Activated CD8-positive, alpha-beta memory T cell treated with anti-CD3 and anti-CD28 coated beads, Interleukin-2, amount 10 ng/mL, durations not matched to agents 7 days and 5 days (primary cell): ENCODE results near the gene PPP1R13B. TPM values are rescaled to one million over a fixed set of nuclear protein-coding genes. Genes with fewer than 3 reads are reported as not detected.

Experiments
- ATAC-seq: fragments of 150-1000 bp; cut with Tn5 transposase; one replicate; pipeline ENCODE4 v1.10.0; 2021; ENCODE audit warnings: moderate library complexity
- CTCF ChIA-PET: fragments of 350-600 bp; sonication (Branson Sonifier 250); formaldehyde crosslinking; loops from one replicate; lab custom pipeline; 2021; ENCODE audit warnings: antibody characterized with exemption; lab: Charles Lee
- DNase-seq: peaks from one replicate; pipeline ENCODE4 v3.0.0-alpha.2; 2020
- H3K27ac Mint-ChIP-seq: one replicate; pipeline ENCODE4 v1.8.0; 2021; ENCODE audit warnings: mild to moderate bottlenecking, mixed read lengths
- H3K27me3 Mint-ChIP-seq: one replicate; pipeline ENCODE4 v1.8.0; 2021; ENCODE audit warnings: mixed read lengths
- H3K36me3 Mint-ChIP-seq: one replicate; pipeline ENCODE4 v1.8.0; 2021; ENCODE audit warnings: mild to moderate bottlenecking, mixed read lengths
- H3K4me1 Mint-ChIP-seq: one replicate; pipeline ENCODE4 v1.8.0; 2021; ENCODE audit warnings: mixed read lengths
- H3K4me3 Mint-ChIP-seq: one replicate; pipeline ENCODE4 v1.8.0; 2021; ENCODE audit warnings: mild to moderate bottlenecking, moderate library complexity, mixed read lengths
- H3K9me3 Mint-ChIP-seq: one replicate; pipeline ENCODE4 v1.8.0; 2022; ENCODE audit warnings: low read depth, mixed read lengths
- total RNA-seq, 2 experiments: library from RNA; stranded (reverse); gene quantifications; one replicate each; pipeline ENCODE4 v1.2.3, GENCODE V29; 2021

Gene PPP1R13B
- total RNA-seq, 2 experiments from 2014 or later: 8.6 to 11.7 TPM

GRCh38 chr14:103727313-103727980 is 119.9 kb downstream of the PPP1R13B start:
- Mint-ChIP-seq H3K9me3 (no peaks in the 10 kb centered on the region), H3K27me3 (no peaks in the 10 kb centered on the region), H3K27ac (no peak overlapping the region), H3K4me1 (no peaks in the 10 kb centered on the region), H3K36me3 (peaks cover 4% of the 10 kb centered on the region), H3K4me3 (no peak overlapping the region)
- CTCF ChIA-PET: interaction anchor here (0.7 kb wide), 1 partner anchor 10 kb away, joined by 3 read pairs; no protein-coding TSS in a partner anchor
- DNase-seq (no peak), ATAC-seq (no peak)

- Mint-ChIP-seq H3K27me3 (no peaks in the 10 kb centered on the region), H3K36me3 (peaks cover 4% of the 10 kb centered on the region), H3K27ac (no peak overlapping the region), H3K9me3 (no peaks in the 10 kb centered on the region), H3K4me3 (no peak overlapping the region), H3K4me1 (no peaks in the 10 kb centered on the region)
- CTCF ChIA-PET: interaction anchor here (0.7 kb wide), 1 partner anchor 9 kb away, joined by 3 read pairs; no protein-coding TSS in a partner anchor
- ATAC-seq (no peak), DNase-seq (no peak)
Measured at GRCh38 chr14:103726474-103726873, 120.9 kb downstream of the PPP1R13B start.

DNA sequence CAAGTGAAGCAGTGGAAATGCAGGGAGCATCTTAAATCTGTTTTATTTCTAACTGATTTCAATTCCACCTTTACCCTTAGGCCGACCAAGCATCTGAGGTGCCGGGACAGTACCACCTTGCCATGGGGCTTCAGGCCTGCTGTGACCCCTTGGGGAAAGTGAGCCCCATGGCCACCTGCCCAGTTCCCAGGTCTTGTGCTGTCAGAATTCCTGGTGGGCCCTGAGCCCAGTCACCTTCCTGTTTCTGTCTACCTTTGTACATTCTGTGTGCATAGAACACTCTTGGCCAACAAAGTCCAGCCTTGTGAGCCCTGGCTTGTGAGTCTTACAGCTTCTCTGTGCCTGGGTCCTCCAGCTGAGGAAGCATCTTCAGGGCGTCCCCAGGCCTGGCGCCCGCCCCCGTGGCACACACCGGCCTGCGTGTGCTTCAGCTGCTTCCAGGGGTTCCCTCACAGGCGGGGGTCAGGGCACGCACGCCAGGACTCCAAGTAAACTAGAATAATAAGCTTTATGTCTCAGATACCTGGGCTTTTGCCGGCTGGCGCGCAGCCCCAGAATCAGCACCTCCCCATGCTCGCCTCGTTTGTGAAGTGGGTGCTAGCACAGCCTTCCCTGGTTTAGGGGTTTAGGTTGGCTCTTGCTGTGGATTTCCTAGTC is 121.5 kb downstream of the PPP1R13B start:
- DNase-seq (no peak), ATAC-seq (no peak)
- Mint-ChIP-seq H3K36me3 (peaks cover 4% of the 10 kb centered on the region), H3K27ac (no peak overlapping the region), H3K4me1 (no peaks in the 10 kb centered on the region), H3K27me3 (no peaks in the 10 kb centered on the region), H3K4me3 (no peak overlapping the region), H3K9me3 (no peaks in the 10 kb centered on the region)
- CTCF ChIA-PET: no interaction called here

GRCh38 chr14:103725001-103725682 is 122.2 kb downstream of the PPP1R13B start:
- H3K9me3 Mint-ChIP-seq: no peaks in the 10 kb centered on the region
- no peak for ATAC-seq
- no peak for DNase-seq
- CTCF ChIA-PET: no interaction called here
- no peaks in the 10 kb centered on the region for H3K27me3 Mint-ChIP-seq
- no peaks in the 10 kb centered on the region for H3K4me1 Mint-ChIP-seq
- no peak overlapping the region for H3K27ac Mint-ChIP-seq
- H3K36me3 Mint-ChIP-seq: peaks cover 4% of the 10 kb centered on the region
- no peak overlapping the region for H3K4me3 Mint-ChIP-seq

DNA sequence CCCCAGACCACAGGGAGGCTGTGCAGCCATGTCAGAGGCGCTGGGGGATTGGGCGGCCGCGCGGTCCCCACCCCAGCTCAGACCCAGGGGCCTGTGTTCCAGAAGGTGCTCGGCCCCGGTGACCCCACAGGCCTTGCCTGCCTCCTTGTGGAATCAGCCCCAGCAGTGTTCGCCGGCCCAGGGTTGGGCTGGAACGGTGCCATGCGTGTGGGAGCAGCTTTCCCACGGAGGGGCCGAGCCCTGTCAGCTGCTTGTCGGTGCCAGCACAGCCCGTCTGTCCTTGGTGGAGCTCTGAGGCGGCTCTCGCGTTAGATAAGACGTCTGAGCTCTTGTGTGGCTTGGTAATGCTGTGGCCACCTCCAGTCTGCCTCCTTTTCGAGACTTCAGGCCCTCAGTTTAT is 123.3 kb downstream of the PPP1R13B start:
- Mint-ChIP-seq H3K4me1 (peaks cover 5% of the 10 kb centered on the region), H3K27ac (no peak overlapping the region)

DNA sequence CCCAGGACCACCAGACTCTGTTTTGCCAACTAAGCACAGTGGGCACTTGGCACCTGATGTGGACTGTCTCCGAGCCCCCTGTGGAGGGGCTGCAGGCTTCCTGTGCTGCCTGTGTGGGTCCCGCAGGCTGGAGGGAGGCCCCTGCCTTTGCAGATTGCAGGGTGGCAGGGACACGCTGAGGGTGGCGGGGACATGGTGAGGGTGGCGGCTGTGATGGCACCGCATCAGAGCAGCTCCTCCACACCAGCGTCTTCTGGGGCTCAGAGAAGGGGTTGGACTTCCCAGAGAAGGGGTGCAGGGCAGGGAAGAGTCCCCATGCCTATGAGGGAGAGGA is 123.7 kb downstream of the PPP1R13B start:
- CTCF ChIA-PET: no interaction called here
- DNase-seq: no peak
- no peak overlapping the region for H3K27ac Mint-ChIP-seq
- ATAC-seq: no peak
- no peaks in the 10 kb centered on the region for H3K36me3 Mint-ChIP-seq
- peaks cover 5% of the 10 kb centered on the region for H3K4me1 Mint-ChIP-seq
- no peaks in the 10 kb centered on the region for H3K27me3 Mint-ChIP-seq
- H3K9me3 Mint-ChIP-seq: no peaks in the 10 kb centered on the region
- no peak overlapping the region for H3K4me3 Mint-ChIP-seq

More for the DNA sequence above, 123.3 kb downstream of the PPP1R13B start:
- Mint-ChIP-seq H3K4me3 (no peak overlapping the region), H3K36me3 (no peaks in the 10 kb centered on the region), H3K27me3 (no peaks in the 10 kb centered on the region), H3K9me3 (no peaks in the 10 kb centered on the region)
- no peak for ATAC-seq
- no peak for DNase-seq
- CTCF ChIA-PET: no interaction called here

DNA sequence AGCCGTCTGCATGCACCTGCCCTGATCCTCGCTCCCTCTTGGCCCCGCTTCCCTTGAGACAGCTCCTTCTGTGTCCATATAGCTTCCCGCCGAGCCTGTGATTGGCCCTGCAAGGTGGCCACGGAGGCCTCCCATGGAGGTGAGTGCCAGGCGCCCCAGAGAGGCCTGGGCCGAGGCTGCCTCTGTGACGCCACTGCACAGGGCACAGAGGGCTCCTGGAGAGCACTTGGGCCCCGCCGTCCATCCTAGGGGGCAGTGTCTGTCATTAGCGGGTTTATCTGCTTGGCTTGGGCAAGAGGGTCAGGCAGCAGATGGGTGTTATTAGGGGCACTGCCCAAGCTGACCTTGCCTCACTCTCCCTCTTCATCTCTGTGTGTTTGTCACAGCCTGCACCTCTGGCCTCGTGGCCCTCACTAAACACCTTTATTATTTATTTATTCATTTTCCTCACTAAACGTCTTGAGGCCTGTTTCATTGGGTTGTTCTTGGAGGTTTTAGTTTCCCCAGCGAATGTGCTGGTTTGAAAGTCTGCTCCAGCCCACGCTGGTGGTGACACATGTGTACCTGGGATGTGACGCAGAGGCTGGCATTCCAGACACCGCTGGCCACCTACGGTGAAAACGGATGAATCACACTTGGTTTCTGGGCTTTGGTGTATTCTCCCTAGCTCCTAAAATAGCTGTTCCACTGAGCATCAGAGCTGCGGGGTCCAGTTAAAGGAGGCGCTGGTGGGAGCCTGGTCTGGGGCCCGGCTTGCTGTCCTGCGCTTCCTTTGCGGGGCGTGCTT is 125.8 kb downstream of the PPP1R13B start:
- DNase-seq: no peak
- Mint-ChIP-seq H3K4me3 (no peak overlapping the region), H3K27me3 (no peaks in the 10 kb centered on the region), H3K9me3 (no peaks in the 10 kb centered on the region), H3K4me1 (peaks cover 20% of the 10 kb centered on the region), H3K36me3 (no peaks in the 10 kb centered on the region), H3K27ac (no peak overlapping the region)
- CTCF ChIA-PET: no interaction called here
- no peak for ATAC-seq

DNA sequence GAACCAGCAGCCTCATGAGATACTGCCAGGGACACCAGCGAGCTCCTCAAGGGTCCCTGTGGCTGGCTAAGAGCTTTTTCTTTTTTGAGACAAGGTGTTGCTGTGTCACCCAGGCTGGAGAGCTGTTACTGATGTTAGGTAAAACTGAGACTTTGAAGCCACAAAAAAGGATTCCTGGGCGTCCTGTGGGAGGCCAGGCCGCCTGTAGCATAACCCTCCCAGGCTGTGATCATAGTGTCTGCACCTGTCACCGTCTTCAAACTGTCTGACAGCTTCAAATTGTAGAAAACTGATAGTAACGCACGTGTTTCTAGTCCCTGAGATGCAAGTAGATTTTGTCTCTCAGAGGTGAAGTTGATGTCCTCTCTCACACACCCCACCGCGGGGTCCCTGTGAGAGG is 127.6 kb downstream of the PPP1R13B start:
- Mint-ChIP-seq H3K9me3 (no peaks in the 10 kb centered on the region), H3K27ac (no peak overlapping the region), H3K27me3 (no peaks in the 10 kb centered on the region), H3K4me1 (peaks cover 23% of the 10 kb centered on the region), H3K4me3 (no peak overlapping the region), H3K36me3 (peaks cover 2% of the 10 kb centered on the region)
- no peak for DNase-seq
- no peak for ATAC-seq
- CTCF ChIA-PET: no interaction called here

DNA sequence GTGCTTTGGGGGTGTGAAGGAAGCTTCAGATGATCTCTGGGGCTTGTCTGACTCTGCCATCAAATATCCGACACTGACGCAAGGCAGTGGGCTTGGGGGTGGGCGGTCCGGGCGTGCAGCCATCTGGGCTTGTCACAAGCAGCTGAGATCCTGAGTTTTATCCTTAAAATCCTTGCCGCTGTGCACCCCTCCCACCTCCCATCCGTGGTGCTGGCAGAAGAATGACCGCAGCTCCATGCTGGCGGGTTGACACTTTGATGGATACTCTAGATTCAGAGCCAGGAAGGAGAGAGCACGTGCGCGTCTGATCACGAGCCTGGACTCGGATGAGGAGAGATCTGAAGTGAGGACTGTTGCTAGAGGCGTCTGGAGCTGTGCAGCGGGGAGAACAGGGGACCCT is 128.8 kb downstream of the PPP1R13B start:
- Mint-ChIP-seq H3K27ac (no peak overlapping the region), H3K27me3 (no peaks in the 10 kb centered on the region), H3K4me3 (no peak overlapping the region), H3K36me3 (peaks cover 2% of the 10 kb centered on the region), H3K4me1 (peaks cover 30% of the 10 kb centered on the region), H3K9me3 (no peaks in the 10 kb centered on the region)
- no peak for DNase-seq
- CTCF ChIA-PET: no interaction called here
- no peak for ATAC-seq

DNA sequence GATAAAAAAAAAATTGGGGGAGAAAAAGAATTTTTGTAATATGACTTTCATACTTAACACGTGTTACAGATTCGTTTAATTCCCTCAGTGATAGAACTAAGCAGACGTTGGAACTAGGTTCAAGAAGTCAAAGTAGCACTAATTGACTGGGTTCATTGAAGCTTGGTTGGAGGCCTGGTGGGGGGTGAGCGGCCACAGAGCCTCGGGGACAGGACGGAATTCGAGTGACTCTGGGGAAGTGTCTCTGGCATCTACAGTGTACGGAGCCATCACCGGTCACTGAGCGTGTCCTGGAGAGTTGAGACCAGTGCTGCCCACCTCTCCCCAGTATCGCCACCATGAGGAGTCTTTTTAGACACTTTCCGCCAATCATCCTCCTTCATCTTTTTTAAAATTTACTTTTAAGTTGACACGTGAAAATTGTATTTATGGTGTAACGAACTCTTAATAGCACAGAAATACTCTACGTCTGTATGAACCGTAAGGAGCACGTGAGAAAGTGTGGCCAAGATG is 130.4 kb downstream of the PPP1R13B start:
- H3K4me1 Mint-ChIP-seq: peaks cover 43% of the 10 kb centered on the region
- H3K4me3 Mint-ChIP-seq: peak overlapping the region; percentile 89
- H3K27me3 Mint-ChIP-seq: no peaks in the 10 kb centered on the region
- peaks cover 2% of the 10 kb centered on the region for H3K36me3 Mint-ChIP-seq
- H3K9me3 Mint-ChIP-seq: no peaks in the 10 kb centered on the region
- DNase-seq (no peak), ATAC-seq (no peak)
- CTCF ChIA-PET: no interaction called here
- no peak overlapping the region for H3K27ac Mint-ChIP-seq

DNA sequence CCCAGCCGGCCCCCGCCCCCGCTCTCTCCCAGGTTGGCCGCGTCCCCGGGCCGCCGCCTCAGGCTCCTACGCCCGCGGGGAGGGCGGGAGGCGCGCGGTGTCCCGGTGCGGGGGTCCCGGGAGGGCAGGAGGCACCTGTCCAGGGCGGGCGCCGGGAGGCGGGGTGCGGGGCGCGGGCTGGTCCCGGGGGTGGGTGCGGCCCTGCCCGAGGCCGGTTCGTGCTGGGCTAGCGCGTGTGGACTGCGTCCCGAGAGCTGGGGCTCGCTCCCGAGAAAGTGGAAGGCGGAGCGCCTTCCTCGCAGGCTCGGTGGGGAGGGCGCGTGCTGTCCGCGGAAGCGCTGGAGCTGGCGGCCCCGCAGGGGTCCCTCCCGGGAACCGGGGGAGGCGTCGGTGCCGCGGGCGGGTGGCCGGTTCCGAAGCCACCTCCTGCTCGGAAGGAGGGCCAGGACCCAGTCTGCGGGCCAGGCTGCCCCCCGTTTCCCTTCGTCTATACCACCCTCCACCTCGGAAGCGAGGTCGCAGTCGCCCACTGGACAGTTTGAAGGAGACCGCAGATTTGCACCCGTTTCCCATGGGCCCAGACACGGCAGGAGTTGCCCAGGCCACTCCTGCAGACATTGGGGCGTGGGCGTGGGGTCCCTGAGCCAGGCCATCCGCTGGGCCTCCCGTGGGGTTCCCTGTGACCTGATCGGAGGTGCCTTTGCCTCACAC is 131.1 kb downstream of the PPP1R13B start:
- H3K27ac Mint-ChIP-seq: no peak overlapping the region

GRCh38 chr14:103715052-103716000 is 132.0 kb downstream of the PPP1R13B start, which contains the start of the genes XRCC3 and ZFYVE21:
XRCC3 (minus strand) TSS chr14:103715451; CDS start chr14:103711087, 4,364 bp downstream.
ZFYVE21 (plus strand) TSS chr14:103715810; CDS start chr14:103715842, 32 bp downstream.
- Mint-ChIP-seq H3K27me3 (no peaks in the 10 kb centered on the region), H3K27ac (peak within 1 kb of the TSS; percentile 84)
- peak; percentile 95 for ATAC-seq

More for the DNA sequence above, 131.1 kb downstream of the PPP1R13B start:
- DNase-seq: no peak
- Mint-ChIP-seq H3K9me3 (no peaks in the 10 kb centered on the region), H3K4me1 (peaks cover 47% of the 10 kb centered on the region), H3K4me3 (peak overlapping the region; percentile 89), H3K27me3 (no peaks in the 10 kb centered on the region), H3K36me3 (peaks cover 4% of the 10 kb centered on the region)
- peak; percentile 2 for ATAC-seq
- CTCF ChIA-PET: interaction anchor here (1.0 to 1.2 kb wide), 4 partner anchors 93 to 196 kb away, joined by 3 to 4 read pairs (median 4); no protein-coding TSS in a partner anchor

More at GRCh38 chr14:103715052-103716000, 132.0 kb downstream of the PPP1R13B start, which contains the start of the genes XRCC3 and ZFYVE21:
- peak within 1 kb of the TSS; percentile 89 for H3K4me3 Mint-ChIP-seq
- DNase-seq: peak; percentile 100
- H3K9me3 Mint-ChIP-seq: no peaks in the 10 kb centered on the region
- peaks cover 10% of the 10 kb centered on the region for H3K36me3 Mint-ChIP-seq
- peaks cover 52% of the 10 kb centered on the region for H3K4me1 Mint-ChIP-seq
- CTCF ChIA-PET: interaction anchor here (1.0 to 1.2 kb wide), 5 partner anchors 33 to 195 kb away, joined by 3 to 4 read pairs (median 3); no protein-coding TSS in a partner anchor
